SK-MEL-5 (cell line): ENCODE data around the gene SUPT20H. TPM values are rescaled to one million over a fixed set of nuclear protein-coding genes. Genes with fewer than 3 reads are reported as not detected.

ENCODE experiments used
- DNase-seq: peaks from one replicate; pipeline ENCODE4 v3.0.0-alpha.2; 2016; ENCODE audit warnings: low read depth, low spot score
- in situ Hi-C: cut with HindIII; loops from 2 replicates; pipeline ENCODE4 v1.10.0; 2016; ENCODE audit warnings: low sequenced_read_pairs, high pct_unique_total_duplicates, low pct_unique_long_range_greater_than_20kb
- total RNA-seq: library from RNA; depleted of rRNA; stranded (reverse); fragments of >200 nt; shearing (Covaris generic); gene quantifications from 2 replicates; pipeline ENCODE4 v1.2.3, GENCODE V29; 2014; rRNA removed

Gene SUPT20H
- total RNA-seq, 1 experiment from 2014 or later, result 41.7 TPM

GRCh38 chr13:36973621-36974295 lies 85.7 kb downstream of the SUPT20H start:
- no peak for DNase-seq
- in situ Hi-C loops, result no loop called here

GRCh38 chr13:36973009-36973408 lies 86.5 kb downstream of the SUPT20H start:
- no peak for DNase-seq
- in situ Hi-C loops, result no loop called here

GRCh38 chr13:36966404-36966803 lies 93.1 kb downstream of the SUPT20H start:
- no peak for DNase-seq
- in situ Hi-C loops, result no loop called here

GRCh38 chr13:36965767-36966166 lies 93.7 kb downstream of the SUPT20H start:
- no peak for DNase-seq
- in situ Hi-C loops, result no loop called here

- DNase-seq, result no peak
- in situ Hi-C loops, result no loop called here
Measured at GRCh38 chr13:36959456-36960116, 99.9 kb downstream of the SUPT20H start.

Other genes starting within 250 kb of the SUPT20H start
- 1.1 and 1.2 TPM in 2 replicates for gene RFXAP, start 240.5 kb downstream of the SUPT20H start, total RNA-seq
- gene SMAD9, start 139.4 kb downstream of the SUPT20H start, total RNA-seq, result 6.9 and 8.6 TPM in 2 replicates
- 68.6 and 81.3 TPM in 2 replicates for gene ALG5, start 60.3 kb downstream of the SUPT20H start, total RNA-seq
- 55.5 and 58.0 TPM in 2 replicates for gene EXOSC8, start 58.9 kb downstream of the SUPT20H start, total RNA-seq
- gene CSNK1A1L, start 46.0 kb upstream of the SUPT20H start, total RNA-seq, result not detected in 2 replicates